Testis (tissue), 2 donors: ENCODE data around the gene SDCCAG8.

ENCODE experiments used
- CTCF ChIP-seq, 3 experiments: fragments of 450-650 bp in 2 of 3; fragments of 200-600 bp in 1 of 3; sonication (generic) in 1 of 3; IDR thresholded peaks; one replicate each; pipeline ENCODE4 v1.5.1; 2016 to 2019; ENCODE audit warnings: antibody characterized with exemption in 3 of 3, mild to moderate bottlenecking in 2 of 3, moderate library complexity in 1 of 3
- POLR2A ChIP-seq: fragments of 450-650 bp; IDR thresholded peaks from one replicate; pipeline ENCODE4 v1.6.1; 2017; ENCODE audit warnings: antibody characterized with exemption, mild to moderate bottlenecking, moderate library complexity

GRCh38 chr1:243291292-243291691 lies 35.5 kb downstream of the SDCCAG8 start:
- TF ChIP-seq CTCF (IDR thresholded peaks at IDR 0.05) (no peak), POLR2A (no peak)
